HG02623 (cell line): Measurements from ENCODE around the gene TUBA3D.
"Not testable (repeated sequence)": the region's sequence is repeated elsewhere in the genome, so short reads cannot be mapped to it uniquely, and the experiment has no call there.

ENCODE experiments used
- ATAC-seq: cut with Tn5 transposase; IDR thresholded peaks from one replicate; pipeline ENCODE4 v1.9.1; 2021; ENCODE audit warnings: moderate library complexity; ENCODE audit not compliant: unreplicated experiment

Gene TUBA3D

GRCh38 chr2:131475831-131476230, at the start of gene TUBA3D:
TSS of gene TUBA3D (plus strand) at chr2:131476119. CDS start at chr2:131476200, 81 bp downstream.
- no peak for ATAC-seq

DNA sequence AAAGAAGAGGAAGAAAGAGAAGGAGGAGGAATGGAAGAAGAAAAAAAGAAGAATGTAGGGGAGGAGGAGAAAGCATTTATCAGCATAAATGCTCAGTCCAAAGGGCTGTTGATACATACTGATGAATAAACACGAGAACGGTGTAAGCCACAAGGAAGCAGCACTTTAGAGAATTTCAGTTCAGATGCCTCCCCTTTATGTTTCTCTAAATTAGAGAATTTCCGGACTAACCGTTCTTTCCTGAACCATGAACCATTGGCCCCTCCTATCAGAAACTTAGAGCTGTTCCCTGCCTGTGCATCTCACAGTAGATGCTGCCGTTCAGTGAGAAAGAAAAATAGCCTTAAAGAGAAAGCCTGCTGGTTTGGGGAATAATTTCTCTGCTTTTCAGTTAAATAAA, 49.2 kb upstream of the TUBA3D start:
- no peak for ATAC-seq

- no peak for ATAC-seq
These were observed 44.6 kb upstream of the TUBA3D start for GRCh38 chr2:131431336-131431735.

DNA sequence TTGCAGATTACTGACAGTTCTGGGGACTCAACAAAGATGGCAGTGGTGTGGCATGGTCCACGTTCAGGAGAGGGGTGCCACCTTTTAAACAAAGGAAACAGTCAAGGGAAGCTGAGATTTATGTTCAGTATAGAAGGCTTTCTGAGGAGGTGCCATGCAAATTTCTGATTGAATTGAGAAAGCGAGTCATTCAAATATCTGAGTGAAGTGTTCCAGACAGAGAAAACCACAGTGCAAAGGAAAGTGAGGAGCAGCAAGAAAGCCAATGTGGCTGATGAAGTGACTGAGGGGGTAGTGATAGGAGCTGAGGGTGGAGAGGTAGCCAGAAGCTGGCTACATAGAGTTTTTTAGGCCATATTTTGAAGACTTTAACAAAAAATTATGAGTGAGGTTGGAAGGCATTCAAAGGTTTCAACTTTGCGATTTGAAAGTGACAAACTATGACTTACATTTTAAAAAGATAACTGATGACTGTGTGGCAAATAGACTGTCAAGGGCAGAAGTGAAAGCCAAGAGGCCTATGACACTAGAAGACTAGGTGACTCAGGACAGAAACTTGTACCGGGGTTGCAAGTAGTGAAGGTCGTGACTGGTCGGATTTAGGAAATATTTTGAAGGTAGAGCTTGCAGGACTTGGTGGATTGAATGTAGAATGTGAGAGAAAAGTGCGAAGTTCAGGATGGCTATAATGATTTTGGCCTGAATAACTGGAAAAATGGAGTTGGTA, 35.0 kb upstream of the TUBA3D start:
- not testable (repeated sequence) for ATAC-seq

- ATAC-seq = not testable (repeated sequence)
These were observed 31.0 kb upstream of the TUBA3D start for GRCh38 chr2:131444736-131445514.

DNA sequence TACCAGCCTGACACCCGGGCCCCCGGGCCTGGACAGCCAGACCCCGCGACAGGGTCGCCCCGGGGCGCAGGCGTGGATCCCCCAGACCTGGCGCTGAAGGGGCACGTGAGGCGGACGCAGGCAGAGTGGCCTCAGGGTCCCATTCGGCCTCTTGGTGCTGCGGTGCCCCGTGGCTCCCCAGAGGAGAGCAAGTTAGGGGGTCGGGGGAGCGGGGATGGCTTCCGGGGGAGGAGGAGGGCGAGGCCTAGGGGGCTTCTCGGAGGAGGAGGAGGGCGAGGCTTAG, 30.5 kb upstream of the TUBA3D start:
- ATAC-seq = not testable (repeated sequence)

DNA sequence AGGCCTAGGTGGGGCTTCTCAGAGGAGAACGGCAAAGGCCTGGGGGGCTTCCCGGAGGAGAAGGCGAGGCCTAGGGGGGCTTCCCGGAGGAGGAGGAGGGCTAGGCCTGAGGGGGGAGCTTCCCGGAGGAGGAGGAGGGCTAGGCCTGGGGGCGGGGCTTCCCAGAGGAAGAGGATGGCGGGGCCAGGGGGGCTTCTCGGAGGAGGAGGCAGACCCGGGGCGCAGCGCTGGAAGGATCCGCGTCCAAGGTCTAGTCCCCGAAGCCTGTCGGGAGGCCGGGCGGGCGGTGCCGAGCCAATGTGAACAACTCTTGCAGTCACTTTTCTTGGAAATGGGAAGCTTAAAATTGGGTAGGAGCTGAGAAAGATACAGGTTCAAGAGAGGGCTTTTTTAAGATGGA, 30.0 kb upstream of the TUBA3D start:
- no peak for ATAC-seq

- ATAC-seq = not testable (repeated sequence)
These were observed 27.9 kb upstream of the TUBA3D start for GRCh38 chr2:131447981-131448380.

- ATAC-seq = peak; percentile 86
These were observed 24.5 kb upstream of the TUBA3D start for GRCh38 chr2:131451265-131451949.

- ATAC-seq = not testable (repeated sequence)
These were observed 21.0 kb upstream of the TUBA3D start for GRCh38 chr2:131454914-131455313.

DNA sequence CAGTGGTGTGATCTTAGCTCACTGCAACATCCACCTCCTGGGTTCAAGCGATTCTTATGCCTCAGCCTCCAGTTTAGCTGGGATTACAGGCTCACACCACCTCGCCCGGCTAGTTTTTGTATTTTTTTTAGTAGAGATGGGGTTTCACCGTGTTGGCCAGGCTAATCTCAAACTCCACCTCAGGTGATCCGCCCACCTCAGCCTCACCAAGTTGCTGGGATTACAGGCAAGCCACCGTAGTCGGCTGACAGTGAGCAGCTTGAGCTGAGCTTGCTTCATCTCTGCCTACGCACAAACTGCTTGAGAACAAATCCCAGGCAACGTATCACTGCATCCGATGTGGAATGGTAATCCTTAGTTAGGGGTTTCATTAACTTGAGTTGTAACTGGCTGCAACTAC, 8.2 kb upstream of the TUBA3D start:
- ATAC-seq = not testable (repeated sequence)

GRCh38 chr2:131470944-131471343, 5.0 kb upstream of the TUBA3D start:
- ATAC-seq = not testable (repeated sequence)

GRCh38 chr2:131471624-131472023, 4.3 kb upstream of the TUBA3D start:
- not testable (repeated sequence) for ATAC-seq

DNA sequence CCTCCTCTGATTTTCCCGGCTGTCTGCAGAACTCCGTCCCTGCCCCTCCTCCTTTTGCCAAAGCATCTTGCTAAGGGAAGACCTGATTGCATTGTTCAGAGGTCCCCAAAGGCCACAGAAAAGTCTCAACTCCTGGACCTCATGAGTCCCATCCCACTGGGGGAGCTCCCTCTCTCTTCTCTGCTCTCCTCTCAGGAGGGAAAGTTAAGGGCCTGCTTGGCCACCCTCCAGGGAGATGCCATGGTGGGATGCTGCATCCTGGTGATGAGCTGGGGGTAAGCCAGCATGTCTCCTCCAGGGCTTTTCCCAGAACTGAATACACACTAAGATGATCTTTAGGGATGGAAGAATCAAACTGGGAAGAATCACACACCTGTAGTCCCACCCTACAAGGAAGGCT, 2.7 kb upstream of the TUBA3D start:
- ATAC-seq = not testable (repeated sequence)

- ATAC-seq = not testable (repeated sequence)
These were observed 444 bp downstream of the TUBA3D start for GRCh38 chr2:131476363-131476762.

DNA sequence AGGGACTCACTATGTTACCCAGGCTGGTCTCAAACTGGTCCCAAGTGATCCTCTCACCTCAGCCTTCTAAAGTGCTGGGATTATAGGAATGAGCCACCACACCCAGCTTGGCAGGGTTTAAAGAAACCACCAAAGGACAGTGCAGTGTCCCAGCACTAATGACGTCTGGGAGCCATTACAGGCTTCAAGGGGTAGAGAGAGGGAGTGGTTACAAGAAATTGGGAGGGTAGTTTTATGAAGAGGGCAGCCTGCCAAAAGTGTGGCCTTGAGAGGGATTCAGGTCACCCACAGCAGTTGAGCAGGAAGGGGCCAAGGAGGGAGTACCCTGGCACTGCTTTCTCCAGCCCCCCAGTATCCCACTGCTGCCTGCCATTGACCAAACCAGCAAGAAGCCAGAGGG, 1.3 kb downstream of the TUBA3D start:
- not testable (repeated sequence) for ATAC-seq

GRCh38 chr2:131478074-131478849, 2.3 kb downstream of the TUBA3D start:
- ATAC-seq = not testable (repeated sequence)

GRCh38 chr2:131478850-131479461, 3.0 kb downstream of the TUBA3D start:
- ATAC-seq = not testable (repeated sequence)

GRCh38 chr2:131480351-131480750, 4.4 kb downstream of the TUBA3D start:
- ATAC-seq = not testable (repeated sequence)

GRCh38 chr2:131482506-131483155, 6.7 kb downstream of the TUBA3D start:
- ATAC-seq = not testable (repeated sequence)
